Mesenteric fat pad (tissue), 1 donor: ENCODE data around the gene ZNF627. TPM values are rescaled to one million over a fixed set of nuclear protein-coding genes. Genes with fewer than 3 reads are reported as not detected.

ENCODE experiments used
- total RNA-seq: library from RNA; stranded (reverse); fragmentation: NEBNext Ultra II Directional; extraction: Animal tissue kit (Norgen Biotek cat#: 25700); gene quantifications from one replicate; pipeline ENCODE4 v1.2.1, GENCODE V29; 2021
- donor health status: DM: yes; HTN: yes; CAD: no.

Gene ZNF627
- total RNA-seq, 1 donor from 2014 or later: 5.4 TPM

Other genes starting within 250 kb of the ZNF627 start
- 26.0 TPM for gene PLPPR2, start 242.1 kb upstream of the ZNF627 start, total RNA-seq
- gene SWSAP1, start 222.8 kb upstream of the ZNF627 start, total RNA-seq: 1.2 TPM
- 9.6 TPM for gene EPOR, start 213.2 kb upstream of the ZNF627 start, total RNA-seq
- 18.8 TPM for gene RGL3, start 178.2 kb upstream of the ZNF627 start, total RNA-seq
- gene ODAD3, start 162.4 kb upstream of the ZNF627 start, total RNA-seq: 0.35 TPM
- gene PRKCSH, start 161.8 kb upstream of the ZNF627 start, total RNA-seq: 199 TPM
- gene ELAVL3, start 116.4 kb upstream of the ZNF627 start, total RNA-seq: not detected
- 8.6 TPM for gene ZNF653, start 91.6 kb upstream of the ZNF627 start, total RNA-seq
- gene ECSIT, start 68.3 kb upstream of the ZNF627 start, total RNA-seq: 28.4 TPM
- gene CNN1, start 58.6 kb upstream of the ZNF627 start, total RNA-seq: 21.8 TPM
- gene ELOF1, start 38.3 kb upstream of the ZNF627 start, total RNA-seq: 35.0 TPM
- gene ACP5, start 19.8 kb upstream of the ZNF627 start, total RNA-seq: 35.0 TPM
- 6.8 TPM for gene ZNF823, start 141.5 kb downstream of the ZNF627 start, total RNA-seq
- gene ZNF441, start 169.5 kb downstream of the ZNF627 start, total RNA-seq: 5.7 TPM
- 1.5 TPM for gene ZNF491, start 201.0 kb downstream of the ZNF627 start, total RNA-seq
- gene ZNF440, start 216.8 kb downstream of the ZNF627 start, total RNA-seq: 12.2 TPM